HG03342 (cell line): ENCODE data around the gene SP4.

Source experiments
- ATAC-seq: cut with Tn5 transposase; IDR thresholded peaks from one replicate; pipeline ENCODE4 v1.9.1; 2021; ENCODE audit warnings: mild to moderate bottlenecking, moderate library complexity; ENCODE audit not compliant: unreplicated experiment

The SP4 gene

DNA sequence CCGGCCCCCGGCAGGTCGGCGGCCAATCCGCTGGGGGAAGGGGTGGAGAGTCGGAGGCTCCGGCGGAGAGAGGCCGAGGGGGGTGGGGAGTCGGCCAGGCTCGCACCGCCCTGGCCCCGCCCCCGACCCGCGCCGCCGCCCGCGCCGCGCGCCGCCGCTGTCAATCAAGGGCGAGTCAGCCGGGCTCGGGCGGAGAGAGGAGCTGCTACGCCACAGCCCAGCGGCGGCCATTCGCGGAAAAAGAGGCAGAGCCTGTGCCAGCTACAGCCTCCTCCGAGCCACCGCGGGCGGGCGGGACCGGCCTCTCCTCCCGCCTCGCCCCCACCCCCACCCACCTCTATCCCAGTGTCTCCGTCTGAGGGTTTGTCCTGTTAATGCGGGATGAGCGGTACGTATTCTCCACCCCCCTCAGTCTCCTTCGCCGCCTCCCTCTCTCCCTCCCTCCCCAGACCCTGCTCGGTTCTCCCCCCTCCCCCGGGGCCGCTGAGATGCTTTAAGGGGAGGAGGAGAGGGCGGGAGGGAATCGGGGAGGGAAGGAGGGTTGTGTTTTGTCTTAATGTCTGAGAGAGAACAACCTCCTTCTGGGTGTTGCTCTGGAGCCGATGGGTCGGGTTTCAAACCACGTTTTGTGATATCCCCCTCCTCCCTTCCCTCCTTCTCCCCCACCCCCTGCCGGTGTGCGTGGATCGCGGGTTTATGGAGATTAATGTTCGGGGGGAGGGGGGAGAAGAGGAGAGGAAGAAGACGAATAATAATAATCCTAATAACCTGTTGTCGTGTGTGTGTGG, at the start of gene SP4:
TSS of gene SP4 (plus strand) at position 213 of the 788 bp plus-strand sequence. CDS start at position 382, 169 bp downstream.
- peak; percentile 69 for ATAC-seq

DNA sequence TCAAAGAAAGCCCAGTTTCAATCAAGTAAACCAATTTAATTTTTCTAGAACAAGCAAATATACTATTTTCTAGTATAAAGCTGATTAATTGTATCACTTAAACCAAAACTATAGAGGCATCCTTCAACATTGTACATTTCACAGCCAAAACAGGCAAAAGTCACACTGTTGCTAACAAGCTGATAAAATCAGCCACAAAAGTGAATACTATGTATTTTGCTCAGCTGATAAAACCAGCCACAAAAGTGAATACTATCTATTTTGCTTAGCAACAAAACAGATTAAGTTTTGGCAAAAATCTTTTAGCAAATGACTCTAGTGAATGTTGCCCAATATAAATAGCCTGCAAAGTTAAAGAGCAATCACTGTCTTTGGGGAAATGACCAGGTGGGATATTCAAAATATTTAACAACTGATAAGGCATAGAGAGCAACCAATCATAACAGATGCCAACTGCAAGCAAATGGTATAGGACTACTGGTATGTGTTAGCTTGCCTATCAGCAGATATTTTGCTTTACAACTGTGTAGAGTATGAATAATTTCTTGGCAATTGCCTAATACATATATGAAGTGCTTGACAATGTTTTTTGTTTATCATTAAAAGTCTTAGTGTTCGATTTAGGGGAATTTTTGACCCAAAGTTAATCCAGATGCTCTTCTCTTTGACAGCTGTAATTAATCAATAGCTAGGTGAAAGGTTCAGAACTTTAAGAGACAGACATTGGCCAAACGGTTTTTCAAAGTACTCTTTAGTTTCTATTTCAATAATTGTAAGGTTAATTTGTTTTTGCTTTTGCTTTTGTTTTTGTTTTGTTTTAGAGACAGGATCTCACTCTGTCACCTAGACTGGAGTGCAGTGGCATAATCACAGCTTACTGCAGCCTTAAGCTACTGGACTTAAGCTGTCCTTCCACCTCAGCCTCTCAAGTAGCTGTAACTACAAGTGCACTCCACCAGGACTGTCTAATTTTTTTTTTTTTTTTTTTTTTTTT, 44.4 kb upstream of the SP4 start:
- peak; percentile 83 for ATAC-seq

DNA sequence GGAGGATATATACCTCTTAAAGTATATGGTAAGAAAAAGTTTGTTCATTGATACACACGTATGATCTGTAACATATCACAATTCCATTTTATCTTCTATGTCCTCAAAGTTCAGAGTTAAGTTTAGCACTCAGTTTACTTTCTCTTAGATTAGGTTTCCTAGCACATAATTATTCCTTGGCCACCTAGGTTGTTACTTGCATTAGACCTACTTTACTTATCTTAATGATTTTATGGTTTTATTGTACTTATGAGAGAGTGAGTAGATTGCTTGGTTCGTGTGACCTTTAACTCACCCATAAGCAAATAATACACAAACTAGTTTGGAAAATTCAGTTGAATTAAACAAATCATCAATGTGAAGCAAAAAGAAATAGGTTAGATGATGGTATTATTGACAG, 33.9 kb upstream of the SP4 start:
- no peak for ATAC-seq

DNA sequence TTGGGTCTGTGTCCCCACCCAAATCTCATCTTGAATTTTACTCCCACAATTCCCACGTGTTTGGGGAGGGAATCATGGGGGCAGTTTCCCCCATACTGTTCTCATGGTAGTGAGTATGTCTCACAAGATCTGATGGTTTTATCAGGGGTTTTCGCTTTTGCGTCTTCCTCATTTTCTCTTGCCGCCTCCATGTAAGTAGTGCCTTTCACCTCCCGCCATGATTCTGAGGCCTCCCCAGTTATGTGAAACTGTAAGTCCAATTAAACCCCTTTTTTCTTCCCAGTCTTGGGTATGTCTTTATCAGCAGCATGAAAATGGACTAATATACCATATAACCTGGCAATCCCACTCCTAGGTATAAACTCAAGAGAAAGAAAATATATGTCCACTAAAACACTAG, 25.9 kb upstream of the SP4 start:
- no peak for ATAC-seq

DNA sequence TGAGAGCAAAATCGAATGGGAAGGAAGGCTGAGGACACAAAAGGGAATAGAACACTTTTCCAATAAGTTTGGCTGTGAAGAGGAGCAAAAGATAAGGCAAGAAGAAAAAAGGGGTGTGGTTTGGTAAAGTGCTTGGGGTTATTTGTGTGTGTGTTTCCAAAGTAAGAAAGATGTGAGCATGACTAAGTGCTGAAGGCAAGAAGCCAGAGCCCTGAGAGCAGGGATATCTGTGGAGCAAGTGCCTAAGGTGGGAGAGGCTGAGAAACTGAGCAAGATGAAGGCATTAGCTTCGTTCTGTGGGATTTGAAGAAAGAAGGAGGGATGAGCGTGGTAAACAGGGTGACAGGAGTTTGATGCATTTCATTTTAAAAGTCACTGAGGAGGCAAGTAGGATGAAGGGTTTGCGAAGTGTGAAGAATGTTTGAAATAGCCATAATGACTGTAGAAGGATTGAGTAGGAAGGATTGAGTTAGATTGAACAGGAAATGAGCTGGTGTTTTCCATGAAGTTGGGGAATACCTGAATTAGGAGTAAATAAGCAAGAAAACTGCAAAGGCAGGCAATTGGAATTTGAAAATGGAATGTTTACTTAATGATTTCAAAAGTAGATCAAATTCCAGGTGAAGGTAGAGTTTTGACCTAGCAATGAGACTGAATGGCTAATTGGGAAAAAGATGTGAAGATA, 19.9 kb upstream of the SP4 start:
- ATAC-seq: no peak

DNA sequence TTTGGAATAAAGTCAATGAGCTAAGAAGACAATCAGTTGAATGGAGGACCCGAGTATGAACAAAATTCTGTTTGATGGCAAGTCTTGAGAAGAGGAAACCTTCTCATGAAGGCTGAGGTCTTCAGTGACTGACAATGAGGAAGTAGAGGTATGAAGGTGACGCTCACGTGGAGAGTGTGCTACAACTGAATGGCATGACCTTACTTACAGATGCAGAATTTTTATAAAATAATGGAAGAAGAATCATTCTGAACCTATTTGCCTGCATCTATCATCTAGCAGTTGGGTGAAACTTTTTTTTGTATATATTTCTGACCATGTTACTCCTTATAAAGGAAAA, 19.4 kb upstream of the SP4 start:
- ATAC-seq: no peak

DNA sequence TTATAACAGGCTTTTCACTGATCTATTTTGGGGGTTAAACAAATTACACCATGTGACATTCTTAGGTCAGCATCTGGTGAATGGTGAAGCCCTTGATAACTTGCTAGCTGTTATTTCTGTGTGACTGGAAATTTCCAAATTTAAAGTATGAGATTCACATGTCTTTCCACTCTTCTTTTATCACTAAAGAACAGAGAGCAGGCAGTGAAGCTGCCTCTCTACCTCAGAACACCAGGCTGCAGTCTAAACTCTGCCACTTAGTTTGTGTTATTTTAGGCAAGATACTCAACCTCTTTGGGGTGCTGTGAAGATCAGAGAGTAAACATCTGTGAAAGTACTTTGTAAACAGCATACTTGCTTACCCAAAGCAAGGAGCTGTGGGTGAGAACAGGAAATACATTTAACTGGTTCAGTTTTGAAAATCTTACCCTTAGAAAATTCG, 15.5 kb upstream of the SP4 start:
- no peak for ATAC-seq

DNA sequence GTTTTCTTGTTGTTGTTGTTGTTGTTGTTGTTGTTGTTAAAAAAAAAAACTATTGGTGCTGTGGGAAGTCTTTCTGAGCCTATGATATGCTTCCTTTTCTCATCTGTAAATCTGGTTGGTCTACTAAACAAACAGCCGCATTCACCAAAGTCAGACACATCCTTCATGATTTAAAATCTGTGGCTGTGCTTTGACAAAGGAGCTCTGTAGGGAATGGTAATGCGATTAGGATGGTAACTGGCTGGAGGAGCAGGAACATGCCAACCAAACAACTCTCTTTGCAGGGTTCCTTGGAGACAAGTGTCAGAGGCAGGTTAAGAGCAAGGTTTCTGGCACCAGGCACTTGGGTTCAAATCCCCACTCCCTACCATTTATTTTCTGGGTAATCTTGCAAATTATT, 14.9 kb upstream of the SP4 start:
- no peak for ATAC-seq

DNA sequence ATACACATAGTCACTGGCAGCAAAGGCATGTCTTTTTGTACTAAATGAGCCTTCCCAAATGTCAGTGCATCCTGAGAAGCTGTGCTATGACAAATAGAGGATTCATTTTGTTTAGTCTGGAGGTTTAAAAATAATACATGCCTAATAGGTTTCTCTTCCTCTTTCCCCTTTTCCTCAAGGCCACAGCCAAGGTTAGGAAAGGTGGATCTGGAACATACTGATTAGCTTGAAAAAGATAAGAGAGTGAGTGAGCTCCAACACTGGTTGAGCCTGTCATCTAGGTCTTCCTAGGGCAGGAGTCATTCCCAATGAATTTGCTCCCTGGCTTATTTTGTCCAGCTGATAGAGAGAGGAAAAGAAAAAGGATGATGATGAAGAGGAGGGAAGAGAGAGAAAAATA, 14.4 kb upstream of the SP4 start:
- no peak for ATAC-seq

DNA sequence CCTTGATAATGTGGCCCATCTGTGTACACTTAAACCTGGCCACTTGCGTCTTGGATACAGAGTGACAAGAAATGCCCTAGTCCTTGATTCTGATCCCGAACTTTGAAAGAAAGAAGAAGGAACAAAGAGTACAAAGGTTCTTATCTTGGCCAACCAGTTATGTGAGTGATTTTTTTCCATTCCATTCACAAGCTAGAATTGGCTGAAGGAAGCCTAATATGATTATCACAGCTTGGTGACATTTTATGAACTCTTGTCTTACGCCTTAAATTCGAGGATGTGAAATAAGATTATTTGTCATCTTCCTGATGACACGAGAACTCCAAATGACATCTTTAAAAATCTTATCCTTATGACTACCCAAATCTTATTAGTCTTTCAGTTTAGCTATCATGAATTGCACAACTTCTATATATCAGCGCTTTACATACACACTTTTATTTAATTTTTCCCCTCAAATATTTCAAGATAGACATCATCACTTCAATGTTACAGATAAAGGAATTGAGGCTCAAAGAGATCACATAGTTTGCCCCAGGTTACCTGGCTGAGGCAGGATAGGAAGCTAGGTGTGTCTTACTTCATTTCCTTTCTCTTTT, 13.0 kb upstream of the SP4 start:
- no peak for ATAC-seq

DNA sequence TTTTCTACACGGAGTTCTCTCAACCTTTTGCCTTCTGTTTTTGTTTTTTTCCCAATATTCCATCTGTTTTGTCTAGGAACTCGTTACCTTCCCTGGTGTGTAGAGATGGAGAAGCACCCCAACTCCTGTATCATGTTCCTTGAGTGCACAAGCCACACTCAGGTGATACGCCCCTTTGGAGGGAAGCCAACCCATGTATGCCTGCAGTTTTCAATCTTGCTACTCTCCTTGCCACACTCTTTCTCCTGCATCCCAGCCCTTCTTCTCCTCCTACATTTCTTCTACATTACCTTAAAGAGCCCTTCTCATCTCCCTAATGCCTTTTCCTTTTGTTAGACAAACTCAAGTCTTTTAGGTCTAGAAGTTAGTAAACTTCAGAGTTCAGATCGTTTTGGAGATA, 10.2 kb upstream of the SP4 start:
- no peak for ATAC-seq

DNA sequence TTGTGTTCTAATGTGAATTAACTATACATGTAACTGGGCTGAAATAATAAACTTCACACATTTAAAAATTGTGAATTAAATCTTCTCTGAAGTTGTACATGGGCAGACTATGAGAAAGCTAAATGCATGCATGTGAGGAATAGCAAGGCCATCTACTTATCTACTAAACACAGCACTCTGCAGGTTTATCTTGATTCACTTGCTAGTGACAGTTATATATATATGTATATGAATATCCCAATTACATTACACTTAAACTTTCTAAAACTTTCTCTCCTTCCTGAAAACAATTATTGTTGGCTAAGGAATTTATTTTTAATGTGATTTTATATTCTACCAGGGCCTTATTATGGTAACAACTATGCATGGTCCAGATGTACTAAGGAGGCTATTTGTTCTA, 5.1 kb upstream of the SP4 start:
- no peak for ATAC-seq

DNA sequence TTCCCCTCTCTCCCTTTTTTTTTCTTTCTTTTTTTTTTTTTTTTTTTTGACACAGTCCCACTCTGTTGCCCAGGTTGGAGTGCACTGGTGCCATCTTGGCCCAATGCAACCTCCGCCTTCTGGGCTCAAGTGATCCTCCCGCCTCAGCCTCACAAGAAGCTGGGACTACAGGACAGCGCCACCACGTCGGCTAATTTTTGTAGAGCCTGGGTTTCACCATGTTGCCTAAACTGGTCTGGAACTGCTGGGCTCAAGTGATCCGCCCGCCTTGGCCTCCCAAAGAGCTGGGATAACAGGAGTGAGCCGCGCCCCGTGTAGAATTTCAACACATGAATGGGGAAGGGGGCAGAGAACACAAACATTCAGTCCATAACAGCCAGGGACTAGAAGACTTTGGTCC, 2.6 kb upstream of the SP4 start:
- no peak for ATAC-seq

DNA sequence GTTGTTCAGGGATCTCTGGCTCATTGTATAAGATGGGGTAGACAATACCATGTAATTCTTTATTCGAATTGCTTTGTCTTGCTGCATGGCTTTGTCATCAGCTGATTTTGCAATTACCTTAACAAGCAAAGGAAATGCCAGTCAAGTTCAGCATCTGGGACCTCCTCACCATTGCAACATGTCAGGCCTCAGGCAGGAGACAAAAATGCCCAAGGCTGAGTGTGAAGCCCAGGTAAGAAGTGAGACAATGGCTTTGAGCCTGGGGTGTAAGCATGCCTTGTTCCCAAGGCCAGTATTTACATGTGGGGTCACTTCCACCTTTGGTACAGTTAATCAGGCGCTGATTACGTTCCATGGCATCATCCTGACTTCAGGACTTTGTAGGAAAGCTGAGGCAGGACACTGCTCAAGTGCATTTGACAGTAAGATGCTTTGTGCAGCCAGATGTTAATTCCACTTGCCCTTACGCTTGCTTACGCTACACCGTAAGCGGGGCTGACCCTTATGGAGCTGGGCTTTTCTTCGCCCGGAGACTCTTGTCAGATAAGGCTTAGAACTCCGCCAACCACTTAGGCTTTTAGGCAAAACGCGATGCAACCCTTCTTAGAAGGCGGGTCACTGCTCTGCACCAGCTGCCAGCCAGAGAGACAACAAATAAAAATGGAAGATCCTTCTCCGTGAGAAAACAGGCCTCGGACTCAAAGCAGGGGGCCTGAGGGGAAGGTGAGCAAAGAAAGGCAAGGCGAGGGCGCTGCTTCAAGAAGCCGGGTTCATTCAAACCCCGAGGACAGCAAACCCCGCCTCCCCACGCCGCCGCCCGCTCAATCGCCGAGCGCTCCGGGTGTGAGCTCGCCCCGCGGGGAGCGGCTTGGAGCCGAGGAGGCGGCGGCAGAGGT, 1.3 kb upstream of the SP4 start:
- ATAC-seq: no peak

DNA sequence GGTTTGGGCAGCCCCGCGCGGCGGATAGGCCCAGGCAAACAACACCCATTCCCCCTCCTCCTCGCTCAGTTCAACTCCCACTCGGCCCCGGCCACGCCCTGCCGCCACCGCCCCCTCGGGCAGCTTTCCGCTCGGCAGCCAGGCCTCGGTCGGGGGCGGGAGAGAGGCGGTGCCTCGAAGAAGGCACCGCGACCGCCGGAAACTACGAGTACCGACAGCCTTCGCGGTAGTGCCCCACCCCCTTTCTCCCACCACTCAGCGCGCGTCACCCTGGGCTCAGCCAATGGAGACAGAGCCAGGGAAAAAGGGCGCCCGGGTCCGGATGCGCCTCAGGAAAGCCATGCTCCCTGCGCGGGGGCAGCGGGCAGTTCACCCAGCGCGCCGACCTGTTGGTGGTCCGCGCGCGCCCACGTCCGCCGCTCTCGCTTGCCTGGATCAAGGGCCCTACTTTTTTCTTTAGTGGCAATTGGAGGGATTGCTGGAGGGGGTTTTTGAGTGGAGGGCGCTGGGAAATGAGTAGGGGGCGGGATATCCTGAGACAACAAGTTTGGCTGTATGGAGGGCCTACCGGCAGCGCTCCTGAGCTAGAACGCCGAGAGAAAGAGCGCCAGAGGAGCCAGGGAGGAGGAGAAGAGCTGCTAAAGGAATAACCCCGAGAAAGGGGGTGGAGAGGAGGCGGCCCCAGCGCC, 557 bp upstream of the SP4 start:
- ATAC-seq: peak; percentile 74

DNA sequence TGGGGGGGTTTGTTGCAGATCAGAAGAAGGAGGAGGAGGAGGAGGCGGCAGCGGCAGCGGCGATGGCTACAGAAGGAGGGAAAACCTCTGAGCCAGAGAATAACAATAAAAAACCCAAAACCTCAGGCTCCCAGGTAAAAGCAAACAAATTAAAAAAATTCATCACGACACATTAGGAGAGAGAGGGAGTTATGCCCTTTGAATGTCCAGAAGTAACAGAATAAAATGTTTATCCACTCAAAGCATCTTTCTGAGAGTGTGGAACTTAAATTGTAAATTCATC, 717 bp downstream of the SP4 start:
- no peak for ATAC-seq

DNA sequence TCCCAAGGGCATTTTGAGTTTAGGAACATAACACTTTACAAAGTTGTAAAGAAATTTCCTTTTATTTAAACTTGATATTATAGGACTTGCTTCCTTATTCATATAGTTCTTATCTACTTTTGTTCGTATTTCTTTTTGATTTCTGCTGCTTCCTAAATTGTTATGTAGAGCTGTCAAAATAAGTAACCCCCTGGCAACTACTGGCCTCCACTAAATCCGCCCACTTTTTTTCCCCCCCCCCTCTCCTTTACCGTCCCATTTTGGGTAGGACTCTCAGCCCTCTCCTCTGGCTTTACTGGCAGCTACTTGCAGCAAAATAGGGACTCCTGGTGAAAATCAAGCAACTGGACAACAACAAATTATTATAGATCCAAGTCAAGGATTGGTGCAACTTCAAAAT, 1.1 kb downstream of the SP4 start:
- ATAC-seq: no peak

DNA sequence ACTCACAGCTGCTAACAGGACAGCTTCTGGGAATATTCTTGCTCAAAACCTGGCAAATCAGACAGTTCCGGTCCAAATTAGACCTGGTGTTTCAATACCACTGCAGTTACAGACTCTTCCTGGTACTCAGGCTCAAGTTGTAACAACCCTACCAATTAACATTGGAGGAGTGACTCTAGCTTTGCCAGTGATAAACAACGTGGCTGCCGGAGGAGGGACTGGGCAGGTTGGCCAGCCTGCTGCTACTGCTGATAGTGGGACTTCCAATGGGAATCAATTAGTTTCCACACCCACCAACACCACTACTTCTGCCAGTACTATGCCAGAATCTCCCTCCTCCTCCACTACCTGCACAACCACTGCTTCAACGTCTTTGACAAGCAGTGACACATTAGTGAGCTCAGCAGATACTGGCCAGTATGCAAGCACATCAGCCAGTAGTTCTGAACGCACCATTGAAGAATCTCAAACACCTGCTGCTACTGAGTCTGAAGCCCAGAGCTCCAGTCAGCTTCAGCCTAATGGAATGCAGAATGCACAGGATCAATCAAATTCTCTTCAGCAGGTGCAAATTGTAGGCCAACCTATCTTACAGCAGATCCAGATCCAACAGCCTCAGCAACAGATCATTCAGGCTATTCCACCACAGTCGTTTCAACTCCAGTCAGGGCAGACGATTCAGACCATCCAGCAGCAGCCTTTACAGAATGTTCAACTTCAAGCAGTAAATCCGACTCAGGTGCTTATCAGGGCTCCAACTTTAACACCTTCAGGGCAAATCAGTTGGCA, 2.1 kb downstream of the SP4 start:
- ATAC-seq: no peak

DNA sequence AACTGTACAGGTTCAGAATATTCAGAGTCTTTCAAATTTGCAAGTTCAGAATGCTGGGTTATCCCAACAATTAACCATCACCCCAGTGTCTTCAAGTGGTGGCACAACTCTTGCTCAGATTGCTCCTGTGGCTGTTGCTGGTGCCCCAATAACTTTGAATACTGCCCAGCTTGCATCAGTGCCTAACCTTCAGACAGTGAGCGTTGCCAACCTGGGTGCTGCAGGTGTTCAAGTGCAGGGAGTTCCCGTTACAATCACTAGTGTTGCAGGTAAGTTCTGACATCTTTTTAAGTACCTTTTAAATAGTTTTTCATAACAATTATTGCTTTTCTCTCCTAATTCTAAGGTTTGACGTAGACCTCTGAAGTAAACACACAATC, 2.7 kb downstream of the SP4 start:
- no peak for ATAC-seq
